Thymus (tissue), 11 donors: ENCODE results near the gene IFNL4. TPM values are rescaled to one million over a fixed set of nuclear protein-coding genes. Genes with fewer than 3 reads are reported as not detected.
A peak's percentile ranks its signal among the peaks of the same experiment; 100 is the strongest.

Experiments used
- DNase-seq, 9 donors: peaks; one replicate each; pipeline ENCODE4 v3.0.0-alpha.2; 2013; ENCODE audit warnings: low spot score in 9 of 9, low read depth in 6 of 9, missing footprints in 1 of 9
- H3K27ac ChIP-seq, 2 donors: one replicate each; pipeline ENCODE4 v1.5.1; 2013; ENCODE audit warnings: control low read depth in 1 of 2, low read depth in 1 of 2, low read length in 1 of 2, mild to moderate bottlenecking in 1 of 2, moderate library complexity in 1 of 2
- H3K27me3 ChIP-seq, 2 donors: one replicate each; pipeline ENCODE4 v1.5.1; 2013; ENCODE audit warnings: low read length in 1 of 2; ENCODE audit not compliant: control insufficient read depth in 2 of 2, insufficient read depth in 1 of 2
- H3K36me3 ChIP-seq, 2 donors: one replicate each; pipeline ENCODE4 v1.5.1; 2013; ENCODE audit warnings: low read length in 1 of 2, mild to moderate bottlenecking in 1 of 2, moderate library complexity in 1 of 2; ENCODE audit not compliant: control insufficient read depth in 2 of 2, insufficient read depth in 2 of 2
- H3K4me1 ChIP-seq, 2 donors: one replicate each; pipeline ENCODE4 v1.5.1; 2013; ENCODE audit warnings: low read length in 2 of 2; ENCODE audit not compliant: control insufficient read depth in 2 of 2, insufficient read depth in 2 of 2
- H3K4me3 ChIP-seq, 2 donors: one replicate each; pipeline ENCODE4 v1.5.1; 2013; ENCODE audit warnings: low read length in 2 of 2, control low read depth in 1 of 2, mild to moderate bottlenecking in 1 of 2
- H3K9me3 ChIP-seq, 2 donors: one replicate each; pipeline ENCODE4 v1.5.1; 2013; ENCODE audit warnings: low read length in 1 of 2, mild to moderate bottlenecking in 1 of 2; ENCODE audit not compliant: control insufficient read depth in 2 of 2, insufficient read depth in 1 of 2
- WGBS: extraction: QIAGEN DNeasy Blood & Tissue Kit; methylation state at CpG from one replicate; pipeline ENCODE4 v1.1.7; 2013; 5-methylcytosine and 5-hydroxymethylcytosine counted together
- polyA plus RNA-seq: library from polyadenylated mRNA; stranded (reverse); fragments of 200-250 nt; gene quantifications from one replicate; pipeline ENCODE4 v1.2.3, GENCODE V29; 2013
- total RNA-seq: library from RNA; stranded (reverse); fragments of 120-200 nt; gene quantifications from one replicate; pipeline ENCODE4 v1.2.4, GENCODE V29; 2013
- donor health status: healthy.

IFNL4 gene
- total and polyA plus RNA-seq, 2 donors: 0.05 TPM; not detected in 1

DNA sequence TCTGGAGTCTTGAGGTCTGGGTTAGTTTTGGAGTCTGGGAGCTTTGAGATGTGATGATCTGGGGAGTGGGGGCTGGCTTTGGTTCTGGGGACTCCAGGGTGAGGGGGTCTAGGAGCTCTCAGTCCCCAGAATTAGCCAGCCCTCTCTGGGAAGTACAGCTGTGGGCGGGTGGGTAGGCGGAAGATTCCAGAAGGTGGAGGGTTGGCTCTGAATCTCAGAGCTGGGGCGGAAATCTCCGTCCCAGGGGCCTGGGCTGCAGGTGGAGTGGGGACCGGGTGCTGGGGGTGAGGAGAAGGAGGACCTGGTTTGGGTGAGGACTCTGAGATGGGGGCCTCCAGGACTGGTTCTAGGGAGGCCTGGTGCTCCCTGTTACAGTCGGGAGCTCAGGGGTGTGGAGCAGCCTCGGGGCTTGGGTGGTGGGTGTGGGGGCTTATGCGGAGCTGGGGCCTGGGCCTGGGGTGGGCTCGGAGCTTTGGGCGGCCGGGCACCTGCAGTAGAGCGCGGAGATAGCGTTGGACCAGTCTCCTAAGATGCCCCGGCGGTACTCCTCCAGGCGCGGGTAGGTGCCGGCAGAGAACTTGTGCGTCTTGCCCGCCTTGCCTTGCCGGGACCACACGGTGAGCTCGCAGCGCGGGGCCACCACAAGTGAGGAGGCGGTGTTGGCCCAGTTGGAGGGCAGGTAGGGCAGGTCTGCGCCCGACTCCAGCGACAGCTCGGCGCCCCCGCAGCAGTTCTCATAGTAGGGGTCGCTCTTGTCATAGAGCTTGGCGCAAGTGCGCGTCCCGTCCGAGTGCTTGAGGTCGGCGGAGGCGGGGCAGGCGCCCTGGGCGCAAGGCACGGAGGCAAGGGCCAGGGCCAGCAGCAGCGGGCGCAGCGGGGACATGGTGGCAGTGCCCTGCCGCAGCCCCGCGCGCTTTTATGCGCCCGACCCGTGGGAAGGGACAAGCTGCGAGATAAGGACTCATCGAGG is 45.0 kb downstream of the IFNL4 start, which contains the start of gene SYCN:
Gene SYCN, minus strand, starts transcription at position 892 of the 970 bp plus-strand sequence. Its CDS starts 9 bp downstream, at position 883.
- 26% methylated on average over 57 of the region's 57 CpGs for WGBS
- H3K27me3 ChIP-seq: peaks cover 30 to 80% of the 10 kb centered on the region in 2 donors
- H3K27ac ChIP-seq: no peak within 1 kb of the TSS
- H3K4me1 ChIP-seq: no peaks in the 10 kb centered on the region
- no peak for DNase-seq
- H3K4me3 ChIP-seq: no peak within 1 kb of the TSS
- H3K9me3 ChIP-seq: no peaks in the 10 kb centered on the region
- H3K36me3 ChIP-seq: no peaks in the 10 kb centered on the region

DNA sequence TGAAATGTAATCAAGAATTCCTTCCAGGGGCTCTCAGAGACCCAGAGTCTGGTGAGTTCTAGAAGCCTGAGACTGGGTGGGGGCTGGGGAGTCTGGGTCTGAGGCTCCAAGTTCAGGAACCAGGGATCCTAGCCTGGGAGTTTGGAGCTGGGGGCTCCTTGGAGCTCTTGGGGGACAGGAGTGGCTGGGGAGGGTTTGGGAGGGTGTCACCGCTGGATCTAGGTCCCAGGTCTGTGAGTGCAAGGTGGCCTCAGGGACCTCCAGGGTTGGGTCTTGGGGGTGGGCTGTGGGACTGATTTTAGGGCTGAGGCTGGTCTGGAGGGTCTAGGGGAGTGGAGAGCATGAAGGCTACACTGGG is 45.7 kb downstream of the IFNL4 start:
- 96% methylated on average over 1 of the region's 1 CpG for WGBS
- Histone ChIP-seq H3K27ac (no peak overlapping the region), H3K4me1 (no peaks in the 10 kb centered on the region), H3K4me3 (no peak overlapping the region), H3K36me3 (no peaks in the 10 kb centered on the region), H3K9me3 (no peaks in the 10 kb centered on the region), H3K27me3 (peaks cover 33 to 84% of the 10 kb centered on the region in 2 donors)
- DNase-seq: no peak

DNA sequence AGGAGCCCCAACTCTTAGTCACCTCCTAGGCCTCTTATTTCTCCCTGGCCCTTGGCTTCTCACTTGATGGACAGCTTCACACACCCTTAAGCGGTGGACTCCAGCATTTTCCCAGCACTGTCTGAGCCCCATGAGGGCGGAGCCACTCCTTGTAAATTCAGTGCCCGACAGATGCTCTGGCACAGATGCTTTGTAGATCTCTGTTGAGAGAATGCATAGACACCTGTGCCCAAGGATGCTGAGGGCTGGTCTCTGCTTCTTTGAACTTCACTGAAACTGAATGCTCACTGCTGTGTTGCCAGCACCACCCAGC is 47.9 kb downstream of the IFNL4 start:
- peaks cover 0 to 5% of the 10 kb centered on the region in 2 donors for H3K4me1 ChIP-seq
- no peaks in the 10 kb centered on the region for H3K36me3 ChIP-seq
- no peaks in the 10 kb centered on the region for H3K9me3 ChIP-seq
- no peak for DNase-seq
- no peak overlapping the region for H3K4me3 ChIP-seq
- WGBS: 88% methylated on average over 3 of the region's 3 CpGs
- H3K27ac ChIP-seq: no peak overlapping the region
- peaks cover 48 to 97% of the 10 kb centered on the region in 2 donors for H3K27me3 ChIP-seq

DNA sequence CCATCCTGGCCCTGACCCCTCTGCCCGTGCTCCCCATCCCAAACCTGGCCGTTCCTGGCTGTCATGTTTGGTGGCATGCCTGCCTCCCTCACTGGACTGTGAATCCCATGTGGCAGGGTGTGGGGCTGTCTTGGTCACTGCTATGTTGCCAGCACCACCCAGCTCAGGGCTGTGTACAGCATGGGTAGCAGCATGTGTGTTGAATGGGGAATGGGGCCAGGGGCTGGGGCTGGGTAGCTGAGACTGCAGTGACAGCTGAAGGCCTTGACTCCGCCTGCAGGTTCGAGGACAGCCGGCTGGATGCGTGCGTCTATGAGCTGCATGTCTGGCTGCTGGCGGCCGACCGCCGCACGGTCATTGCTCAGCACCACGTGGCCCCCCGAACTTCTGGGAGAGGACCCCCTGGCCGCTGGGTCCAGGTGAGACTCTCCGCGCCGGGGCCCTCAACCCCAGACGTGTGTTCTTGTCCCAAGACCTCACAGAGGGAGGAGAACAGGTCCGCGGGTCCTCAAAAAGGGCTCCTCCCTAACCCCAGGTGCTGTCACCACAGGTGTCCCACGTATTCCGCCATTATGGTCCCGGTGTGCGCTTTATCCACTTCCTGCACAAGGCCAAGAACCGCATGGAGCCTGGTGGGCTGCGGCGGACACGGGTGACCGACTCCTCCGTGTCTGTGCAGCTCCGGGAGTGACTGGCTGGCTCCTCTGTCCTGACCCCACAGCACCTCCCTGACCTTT is 48.4 kb downstream of the IFNL4 start:
- 90% methylated on average over 32 of the region's 32 CpGs for WGBS
- Histone ChIP-seq H3K4me3 (no peak overlapping the region), H3K9me3 (no peaks in the 10 kb centered on the region), H3K4me1 (peaks cover 0 to 5% of the 10 kb centered on the region in 2 donors), H3K27ac (no peak overlapping the region), H3K27me3 (peaks cover 48 to 97% of the 10 kb centered on the region in 2 donors), H3K36me3 (no peaks in the 10 kb centered on the region)
- DNase-seq: no peak

DNA sequence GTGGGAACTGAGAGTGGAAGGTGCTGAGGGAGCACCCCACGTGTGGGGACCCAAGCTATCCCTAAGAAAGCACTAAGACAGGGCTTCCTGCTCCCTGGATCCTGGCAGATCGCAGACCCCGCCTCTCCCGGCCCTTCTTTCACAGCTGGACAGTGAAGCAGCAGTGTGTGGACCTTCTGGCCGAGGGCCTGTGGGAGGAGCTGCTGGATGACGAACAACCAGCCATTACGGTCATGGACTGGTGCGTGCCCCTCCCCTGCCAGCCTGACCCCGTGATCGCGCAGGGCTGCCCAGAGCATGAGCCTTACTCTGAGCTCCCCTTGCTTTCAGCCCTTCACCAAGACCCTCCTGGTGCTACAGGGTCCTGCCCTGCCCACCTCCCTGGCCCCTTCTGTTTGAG is 49.6 kb downstream of the IFNL4 start:
- peaks cover 40 to 94% of the 10 kb centered on the region in 2 donors for H3K27me3 ChIP-seq
- H3K4me3 ChIP-seq: no peak overlapping the region
- no peak overlapping the region for H3K27ac ChIP-seq
- no peaks in the 10 kb centered on the region for H3K36me3 ChIP-seq
- H3K4me1 ChIP-seq: peaks cover 0 to 5% of the 10 kb centered on the region in 2 donors
- no peak for DNase-seq
- H3K9me3 ChIP-seq: no peaks in the 10 kb centered on the region
- 67% methylated on average over 11 of the region's 11 CpGs for WGBS

DNA sequence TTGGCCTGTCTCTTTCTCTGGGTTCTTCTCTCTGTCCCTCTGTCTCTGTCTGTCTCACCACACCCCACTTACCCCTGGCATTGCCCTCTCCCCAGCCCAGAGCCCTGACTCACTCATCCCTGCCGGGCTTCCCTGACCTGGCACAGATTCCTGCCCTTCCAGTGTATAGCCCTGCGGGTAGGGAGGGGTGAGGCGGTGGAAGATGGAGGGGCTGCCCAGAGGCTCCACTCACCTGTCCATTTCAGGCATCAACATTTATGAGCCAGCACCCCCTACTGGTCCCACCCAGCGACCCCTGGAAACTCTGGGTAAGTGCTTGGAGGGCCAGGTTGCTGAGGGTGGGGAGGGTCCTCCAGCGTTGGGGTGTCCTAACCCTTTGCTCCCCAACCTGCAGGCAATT is 50.8 kb downstream of the IFNL4 start:
- Histone ChIP-seq H3K4me1 (peaks cover 0 to 5% of the 10 kb centered on the region in 2 donors), H3K9me3 (no peaks in the 10 kb centered on the region), H3K4me3 (no peak overlapping the region), H3K27me3 (peaks cover 29 to 89% of the 10 kb centered on the region in 2 donors), H3K27ac (no peak overlapping the region), H3K36me3 (no peaks in the 10 kb centered on the region)
- no peak for DNase-seq
- 67% methylated on average over 5 of the region's 5 CpGs for WGBS

DNA sequence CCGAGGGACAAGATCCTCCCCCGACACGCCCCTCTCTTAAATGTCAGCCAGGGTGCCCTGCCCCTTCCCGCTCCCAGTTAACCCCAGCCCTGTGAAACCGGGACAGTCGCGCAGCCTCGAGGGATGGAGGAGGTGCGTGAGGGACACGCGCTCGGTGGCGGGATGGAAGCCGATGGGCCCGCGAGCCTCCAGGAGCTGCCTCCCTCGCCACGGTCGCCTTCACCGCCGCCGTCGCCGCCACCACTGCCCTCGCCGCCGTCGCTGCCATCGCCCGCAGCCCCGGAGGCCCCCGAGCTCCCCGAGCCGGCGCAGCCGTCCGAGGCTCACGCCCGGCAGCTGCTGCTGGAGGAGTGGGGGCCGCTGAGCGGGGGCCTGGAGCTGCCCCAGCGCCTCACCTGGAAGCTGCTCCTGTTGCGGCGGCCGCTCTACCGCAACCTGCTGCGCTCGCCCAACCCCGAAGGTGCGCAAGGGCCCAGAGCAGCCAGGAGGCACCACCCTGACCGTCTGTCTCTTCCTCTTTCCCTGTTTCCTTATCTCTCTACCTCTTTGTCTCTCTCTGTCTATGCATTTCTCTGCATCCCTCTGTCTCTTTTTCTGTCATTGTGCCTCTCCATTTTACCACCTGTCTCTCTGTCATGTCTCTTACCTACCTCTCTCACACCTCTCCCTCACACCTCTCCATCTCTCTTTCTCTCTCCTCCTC is 51.6 kb downstream of the IFNL4 start, which contains the start of gene NCCRP1:
Gene NCCRP1, plus strand, starts transcription at position 105 of the 703 bp plus-strand sequence. Its CDS starts 19 bp downstream, at position 124.
- H3K4me3 ChIP-seq: peak within 1 kb of the TSS in 1 of 2 donors; percentile 17
- no peak for DNase-seq

DNA sequence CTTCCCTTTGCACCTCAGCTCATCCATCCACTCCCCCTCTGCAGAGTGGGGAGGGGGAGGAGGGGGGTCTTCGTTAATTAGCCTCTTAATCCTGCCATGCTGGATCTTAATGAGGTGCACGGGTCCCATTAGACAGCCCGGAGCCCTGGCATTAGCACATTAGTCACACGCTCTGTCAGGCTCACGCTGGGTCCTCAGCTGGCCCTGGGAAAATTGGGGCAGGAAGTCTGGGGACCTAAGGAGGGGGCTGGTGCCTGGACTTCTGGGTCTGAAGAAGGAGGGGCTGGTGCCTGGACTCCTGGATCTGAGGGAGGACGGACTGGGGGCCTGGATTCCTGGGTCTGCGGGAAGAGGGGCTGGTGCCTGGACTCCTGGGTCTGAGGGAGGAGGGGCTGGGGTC is 52.3 kb downstream of the IFNL4 start:
- H3K9me3 ChIP-seq: no peaks in the 10 kb centered on the region
- no peaks in the 10 kb centered on the region for H3K36me3 ChIP-seq
- H3K27me3 ChIP-seq: peaks cover 25 to 82% of the 10 kb centered on the region in 2 donors
- no peak for DNase-seq
- H3K4me1 ChIP-seq: peaks cover 0 to 5% of the 10 kb centered on the region in 2 donors
- no peak overlapping the region for H3K4me3 ChIP-seq
- no peak overlapping the region for H3K27ac ChIP-seq
- WGBS: 28% methylated on average over 7 of the region's 7 CpGs

More for the DNA sequence above, 51.6 kb downstream of the IFNL4 start, which contains the start of gene NCCRP1:
- 4% methylated on average over 51 of the region's 51 CpGs for WGBS
- H3K27me3 ChIP-seq: peaks cover 25 to 85% of the 10 kb centered on the region in 2 donors
- H3K36me3 ChIP-seq: no peaks in the 10 kb centered on the region
- H3K27ac ChIP-seq: no peak within 1 kb of the TSS
- no peaks in the 10 kb centered on the region for H3K9me3 ChIP-seq
- H3K4me1 ChIP-seq: peaks cover 0 to 5% of the 10 kb centered on the region in 2 donors
